Loucy (cell line): ENCODE results near the gene PHTF2.

Source experiments
- H2AFZ ChIP-seq: fragments of 200-600 bp; sonication (generic); 2 replicates; pipeline ENCODE4 v1.6.0; 2016; ENCODE audit warnings: antibody characterized with exemption, mild to moderate bottlenecking, low read length, moderate library complexity
- H3F3A ChIP-seq: fragments of 200-600 bp; 2 replicates; pipeline ENCODE4 v1.6.0; 2016; ENCODE audit warnings: antibody characterized with exemption, low read depth, mild to moderate bottlenecking
- H3K27me3 ChIP-seq: fragments of 200-600 bp; sonication (generic); 2 replicates; pipeline ENCODE4 v1.6.1; 2014; ENCODE audit warnings: low read length, mild to moderate bottlenecking; ENCODE audit not compliant: insufficient read depth, poor library complexity, severe bottlenecking
- H3K36me3 ChIP-seq: fragments of 200-600 bp; sonication (generic); 2 replicates; pipeline ENCODE4 v1.6.1; 2016; ENCODE audit warnings: low read length; ENCODE audit not compliant: insufficient read depth
- H3K4me1 ChIP-seq: fragments of 200-600 bp; sonication (generic); 2 replicates; pipeline ENCODE4 v1.5.1; 2014; ENCODE audit warnings: low read length, mild to moderate bottlenecking; ENCODE audit not compliant: insufficient read depth, poor library complexity, severe bottlenecking
- H3K4me2 ChIP-seq: fragments of 200-600 bp; sonication (generic); 2 replicates; pipeline ENCODE4 v1.6.0; 2014; ENCODE audit warnings: antibody characterized with exemption, low read length, low read depth, mild to moderate bottlenecking; ENCODE audit not compliant: poor library complexity, severe bottlenecking
- H3K4me3 ChIP-seq: fragments of 200-600 bp; sonication (generic); 2 replicates; pipeline ENCODE4 v1.5.1; 2014; ENCODE audit warnings: low read length, mild to moderate bottlenecking, mixed read lengths; ENCODE audit not compliant: poor library complexity, severe bottlenecking
- H3K79me2 ChIP-seq: fragments of 200-600 bp; sonication (generic); 2 replicates; pipeline ENCODE4 v1.6.1; 2014; ENCODE audit warnings: low read length; ENCODE audit not compliant: insufficient read depth
- H3K9ac ChIP-seq: fragments of 200-600 bp; sonication (generic); 2 replicates; pipeline ENCODE4 v1.6.0; 2014; ENCODE audit warnings: mild to moderate bottlenecking, low read depth, low read length, moderate library complexity; ENCODE audit not compliant: poor library complexity, severe bottlenecking
- H3K9me2 ChIP-seq: fragments of 200-600 bp; sonication (generic); replicated peaks from 2 replicates; pipeline ENCODE4 v1.6.1; 2016; ENCODE audit warnings: low read depth, low read length, mixed read lengths
- H3K9me3 ChIP-seq: fragments of 200-600 bp; sonication (generic); 2 replicates; pipeline ENCODE4 v1.6.1; 2014; ENCODE audit warnings: mild to moderate bottlenecking, antibody characterized with exemption, low read length, low read depth; ENCODE audit not compliant: insufficient read depth
- H4K20me1 ChIP-seq: fragments of 200-600 bp; sonication (generic); 2 replicates; pipeline ENCODE4 v1.6.0; 2014; ENCODE audit warnings: antibody characterized with exemption, low read length, mild to moderate bottlenecking; ENCODE audit not compliant: insufficient read depth, poor library complexity, severe bottlenecking
- CTCF ChIP-seq: fragments of 200-600 bp; sonication (generic); conservative IDR thresholded peaks from 2 replicates; pipeline ENCODE4 v1.5.1; 2014; ENCODE audit warnings: mild to moderate bottlenecking, antibody characterized with exemption, low read length
- EZH2phosphoT487 ChIP-seq: fragments of 200-600 bp; IDR thresholded peaks from 2 replicates; pipeline ENCODE4 v1.6.1; 2018; ENCODE audit warnings: antibody characterized with exemption, mild to moderate bottlenecking, moderate library complexity, borderline replicate concordance

The PHTF2 gene

GRCh38 chr7:77757589-77757988, 41.0 kb upstream of the PHTF2 start:
- H4K20me1 ChIP-seq, result peaks cover 68% of the 10 kb centered on the region
- H3F3A ChIP-seq, result no peaks in the 10 kb centered on the region
- H3K36me3 ChIP-seq, result peaks cover 3% of the 10 kb centered on the region; the same call in 1 of the 2 replicates
- no peak overlapping the region for H3K4me3 ChIP-seq
- H3K9me3 ChIP-seq, result no peaks in the 10 kb centered on the region
- H2AFZ ChIP-seq, result no peak overlapping the region
- no peaks in the 10 kb centered on the region for H3K27me3 ChIP-seq
- no peak for TF ChIP-seq CTCF
- no peak for TF ChIP-seq EZH2phosphoT487
- H3K79me2 ChIP-seq, result peaks cover 82% of the 10 kb centered on the region
- H3K9ac ChIP-seq, result no peak overlapping the region
- peaks cover 15% of the 10 kb centered on the region for H3K4me1 ChIP-seq
- H3K4me2 ChIP-seq, result no peak overlapping the region
- no peaks in the 10 kb centered on the region for H3K9me2 ChIP-seq

- no peaks in the 10 kb centered on the region for H3F3A ChIP-seq
- no peaks in the 10 kb centered on the region for H3K27me3 ChIP-seq
- no peak overlapping the region for H2AFZ ChIP-seq
- H3K4me2 ChIP-seq, result no peak overlapping the region
- H3K36me3 ChIP-seq, result peaks cover 3% of the 10 kb centered on the region; the same call in 1 of the 2 replicates
- TF ChIP-seq CTCF (peak; percentile 91), EZH2phosphoT487 (no peak)
- no peak overlapping the region for H3K9ac ChIP-seq
- peaks cover 63% of the 10 kb centered on the region for H4K20me1 ChIP-seq
- H3K4me1 ChIP-seq, result peaks cover 9% of the 10 kb centered on the region
- H3K79me2 ChIP-seq, result peaks cover 81% of the 10 kb centered on the region
- H3K9me2 ChIP-seq, result no peaks in the 10 kb centered on the region
- no peaks in the 10 kb centered on the region for H3K9me3 ChIP-seq
- H3K4me3 ChIP-seq, result no peak overlapping the region
Observed at GRCh38 chr7:77759294-77759889, 39.2 kb upstream of the PHTF2 start.

GRCh38 chr7:77760809-77761453, 37.6 kb upstream of the PHTF2 start:
- H3K79me2 ChIP-seq, result peaks cover 79% of the 10 kb centered on the region
- H3K9me2 ChIP-seq, result no peaks in the 10 kb centered on the region
- no peaks in the 10 kb centered on the region for H3K9me3 ChIP-seq
- peaks cover 9% of the 10 kb centered on the region for H3K4me1 ChIP-seq
- no peak for TF ChIP-seq EZH2phosphoT487
- peaks cover 66% of the 10 kb centered on the region for H4K20me1 ChIP-seq
- no peak overlapping the region for H2AFZ ChIP-seq
- H3K4me3 ChIP-seq, result no peak overlapping the region
- no peaks in the 10 kb centered on the region for H3F3A ChIP-seq
- no peaks in the 10 kb centered on the region for H3K27me3 ChIP-seq
- no peak overlapping the region for H3K4me2 ChIP-seq
- no peak overlapping the region for H3K9ac ChIP-seq
- H3K36me3 ChIP-seq, result peaks cover 7% of the 10 kb centered on the region
